GM10266 (cell line): ENCODE data around the gene PADI2.

Experiments
- DNase-seq: peaks from one replicate; pipeline ENCODE4 v3.0.0; 2012; ENCODE audit errors: extremely low spot score
- TF ChIP-seq, protein P1 (sequence below): IDR thresholded peaks from 2 replicates; pipeline ENCODE4 v1.5.1; 2012; ENCODE audit warnings: mild to moderate bottlenecking, low read depth; ENCODE audit not compliant: control insufficient read depth, insufficient read depth; ENCODE audit errors: missing control alignments

The PADI2 gene

DNA sequence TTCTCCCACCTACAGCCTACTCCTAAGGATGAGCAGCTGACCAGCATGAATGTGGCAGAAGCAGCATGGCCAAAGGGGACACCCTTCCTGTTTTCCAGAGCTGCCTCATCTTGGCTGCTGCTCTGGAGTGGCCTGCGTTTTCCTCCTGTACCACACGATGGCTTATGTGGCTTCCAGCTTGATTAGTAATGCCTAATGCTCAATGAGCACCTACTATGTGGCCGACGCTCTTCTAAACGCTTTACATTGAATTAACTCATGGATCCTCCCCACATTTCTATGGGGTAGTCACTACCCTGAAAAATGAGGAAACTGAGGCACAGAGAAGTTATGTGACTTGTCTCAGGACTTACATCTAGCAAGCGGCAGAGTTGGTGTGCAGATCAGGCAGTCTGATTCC is 47.5 kb downstream of the PADI2 start:
- TF ChIP-seq, protein P1, sequence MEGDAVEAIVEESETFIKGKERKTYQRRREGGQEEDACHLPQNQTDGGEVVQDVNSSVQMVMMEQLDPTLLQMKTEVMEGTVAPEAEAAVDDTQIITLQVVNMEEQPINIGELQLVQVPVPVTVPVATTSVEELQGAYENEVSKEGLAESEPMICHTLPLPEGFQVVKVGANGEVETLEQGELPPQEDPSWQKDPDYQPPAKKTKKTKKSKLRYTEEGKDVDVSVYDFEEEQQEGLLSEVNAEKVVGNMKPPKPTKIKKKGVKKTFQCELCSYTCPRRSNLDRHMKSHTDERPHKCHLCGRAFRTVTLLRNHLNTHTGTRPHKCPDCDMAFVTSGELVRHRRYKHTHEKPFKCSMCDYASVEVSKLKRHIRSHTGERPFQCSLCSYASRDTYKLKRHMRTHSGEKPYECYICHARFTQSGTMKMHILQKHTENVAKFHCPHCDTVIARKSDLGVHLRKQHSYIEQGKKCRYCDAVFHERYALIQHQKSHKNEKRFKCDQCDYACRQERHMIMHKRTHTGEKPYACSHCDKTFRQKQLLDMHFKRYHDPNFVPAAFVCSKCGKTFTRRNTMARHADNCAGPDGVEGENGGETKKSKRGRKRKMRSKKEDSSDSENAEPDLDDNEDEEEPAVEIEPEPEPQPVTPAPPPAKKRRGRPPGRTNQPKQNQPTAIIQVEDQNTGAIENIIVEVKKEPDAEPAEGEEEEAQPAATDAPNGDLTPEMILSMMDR: no peak
- no peak for DNase-seq

DNA sequence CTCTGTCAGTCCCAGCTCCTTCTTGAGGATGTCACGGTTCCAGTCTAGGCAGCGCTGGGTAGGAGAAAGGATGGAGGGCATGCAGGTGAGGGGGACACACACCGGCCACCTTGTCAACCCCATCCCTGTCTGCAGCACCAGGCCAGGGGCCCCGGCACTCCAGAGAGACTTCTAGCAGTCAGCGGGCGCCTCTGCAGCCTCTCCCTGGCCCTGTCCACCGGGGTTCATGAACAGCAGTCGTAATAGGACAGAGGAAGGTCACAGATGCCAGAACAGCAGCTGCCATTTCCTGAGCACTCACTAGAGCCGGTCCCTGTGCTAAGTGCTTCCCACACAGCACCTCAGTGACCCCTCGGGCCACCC is 49.1 kb downstream of the PADI2 start:
- TF ChIP-seq, protein P1: no peak

DNA sequence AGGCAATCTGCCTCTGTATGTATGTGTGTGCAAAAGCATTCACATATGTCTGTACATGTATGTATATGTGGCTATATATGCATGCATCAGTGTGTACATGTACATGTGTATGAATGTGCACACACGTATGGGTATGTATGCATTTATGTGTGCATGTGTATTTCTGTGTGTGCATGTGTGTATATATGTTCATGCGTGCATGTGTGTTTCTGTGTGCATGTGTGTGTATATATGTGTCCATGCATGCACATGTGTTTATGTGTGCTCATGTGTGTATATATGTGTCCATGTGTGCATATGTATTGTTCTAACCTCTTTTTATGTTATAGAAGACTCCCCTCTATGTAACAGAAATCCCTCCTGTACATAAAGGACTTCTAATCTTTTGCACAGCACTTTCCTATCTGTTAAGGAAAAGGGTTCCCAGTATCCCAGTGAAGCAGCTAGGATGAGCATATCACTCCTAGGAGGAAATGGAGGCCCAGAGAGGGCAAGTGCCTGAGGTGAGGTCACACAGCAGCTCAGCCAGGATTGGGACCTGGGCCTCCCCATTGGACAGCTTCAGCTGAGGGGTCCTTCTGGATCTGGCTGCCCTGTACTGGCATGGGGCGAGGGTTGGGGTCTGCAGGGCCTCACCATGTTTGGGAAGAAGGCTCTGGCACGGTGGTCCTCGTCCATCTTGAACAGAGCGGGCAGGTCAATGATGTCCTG is 49.6 kb downstream of the PADI2 start:
- TF ChIP-seq, protein P1: no peak
- DNase-seq: no peak

More for the DNA sequence above, 49.1 kb downstream of the PADI2 start:
- no peak for DNase-seq

DNA sequence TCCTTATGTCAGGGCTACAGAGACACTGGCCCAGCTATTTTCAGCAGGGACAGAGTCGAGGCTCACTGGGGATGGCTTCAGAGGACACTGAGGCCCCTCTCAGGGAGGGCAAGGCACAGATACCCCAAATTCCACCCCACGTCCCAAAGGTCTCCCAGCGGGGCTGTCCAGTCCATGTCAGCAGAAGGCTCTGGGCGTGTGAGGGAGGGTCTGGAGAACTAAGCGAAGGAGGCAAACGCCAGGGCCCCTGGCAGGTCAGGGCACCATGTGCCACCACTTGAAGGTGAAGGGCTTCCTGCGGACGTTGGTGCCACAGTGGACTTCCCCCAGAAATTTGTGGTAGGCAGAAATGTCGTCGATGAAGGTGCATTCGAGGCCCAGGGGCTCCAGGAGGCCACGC is 50.5 kb downstream of the PADI2 start:
- no peak for DNase-seq
- TF ChIP-seq, protein P1: no peak

DNA sequence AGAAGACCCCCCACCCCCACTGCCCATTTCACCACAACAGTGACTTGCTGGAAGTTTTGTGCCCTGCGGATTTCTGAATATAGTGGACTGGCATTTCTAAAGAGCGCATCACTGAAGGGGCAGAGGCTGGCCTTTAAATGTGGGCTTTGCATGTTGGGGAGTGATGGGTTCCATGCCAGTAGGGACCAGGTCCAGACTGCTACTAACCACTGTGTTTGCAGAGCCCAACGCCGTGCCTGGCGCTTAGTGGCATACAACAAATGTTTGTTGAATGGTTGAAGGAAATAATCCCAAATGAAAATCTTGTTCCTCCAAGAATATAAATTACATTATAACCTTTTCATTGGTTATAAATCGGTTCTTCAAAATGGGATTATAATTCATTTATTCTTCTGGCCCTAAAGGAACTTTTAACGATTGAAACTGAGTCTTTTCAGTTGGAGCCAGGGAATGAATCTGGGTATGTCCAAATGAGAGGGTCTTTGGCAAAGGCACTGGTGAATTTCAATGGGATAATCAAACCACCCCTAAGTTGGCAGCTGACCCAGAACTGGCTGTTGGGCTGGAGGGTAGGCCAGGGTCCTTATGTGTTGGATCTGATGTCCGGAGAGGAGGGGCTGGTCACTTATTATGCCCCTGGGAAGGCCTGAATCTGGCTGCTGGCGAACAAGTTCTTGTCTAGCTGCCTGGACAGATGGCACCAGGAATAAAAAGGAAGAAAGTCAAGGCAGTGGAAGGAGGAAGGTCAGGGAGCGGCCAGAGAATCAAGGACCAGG is 51.6 kb downstream of the PADI2 start:
- no peak for DNase-seq
- TF ChIP-seq, protein P1: no peak

DNA sequence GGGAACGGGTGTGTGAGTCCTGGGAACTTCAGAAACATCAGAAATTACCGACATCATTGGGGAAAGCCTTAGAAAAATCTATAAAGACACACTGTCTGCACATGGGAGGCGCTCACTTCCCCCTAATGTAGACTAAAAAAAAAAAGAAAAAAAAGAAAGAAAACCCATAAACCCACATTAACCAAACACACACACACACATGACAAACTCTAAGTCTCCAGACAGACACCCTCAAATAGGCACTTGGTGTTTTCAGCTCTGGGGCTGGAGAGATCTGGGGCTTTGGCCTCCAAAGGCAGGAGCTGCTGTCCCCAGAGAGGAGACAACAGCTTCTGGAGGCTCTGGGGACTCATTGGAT is 52.2 kb downstream of the PADI2 start:
- DNase-seq: no peak
- TF ChIP-seq, protein P1: no peak
